Left hindlimb (tissue), 1 donor: ENCODE results near the gene ANKS3.

Source experiments
- DNase-seq: peaks from one replicate; pipeline ENCODE4 v3.0.0-alpha.2; 2018

Gene ANKS3

GRCh38 chr16:4734063-4734729 lies at the start of gene ANKS3, which contains the start of gene DNAAF8:
Gene ANKS3 (minus strand): TSS chr16:4734271. CDS start chr16:4730149, 4,122 bp downstream.
Gene DNAAF8 (plus strand): TSS chr16:4734537. CDS start chr16:4736515, 1,978 bp downstream.
- peak; percentile 96 for DNase-seq

GRCh38 chr16:4783251-4783950 lies 49.3 kb upstream of the ANKS3 start:
- DNase-seq: no peak

- DNase-seq: no peak
These were observed 46.2 kb upstream of the ANKS3 start for GRCh38 chr16:4780235-4780634.

GRCh38 chr16:4778050-4778392 lies 44.0 kb upstream of the ANKS3 start:
- no peak for DNase-seq

- no peak for DNase-seq
These were observed 43.4 kb upstream of the ANKS3 start for GRCh38 chr16:4777339-4778049.

GRCh38 chr16:4776141-4776705 lies 42.2 kb upstream of the ANKS3 start:
- DNase-seq: no peak

- no peak for DNase-seq
These were observed 40.9 kb upstream of the ANKS3 start for GRCh38 chr16:4775005-4775404.

- DNase-seq: no peak
These were observed 38.3 kb upstream of the ANKS3 start for GRCh38 chr16:4772351-4772750.

- DNase-seq: no peak
These were observed 37.6 kb upstream of the ANKS3 start for GRCh38 chr16:4771646-4772045.

- DNase-seq: no peak
These were observed 35.2 kb upstream of the ANKS3 start for GRCh38 chr16:4769306-4769638.

GRCh38 chr16:4768549-4769305 lies 34.7 kb upstream of the ANKS3 start:
- DNase-seq: peak; percentile 98

- DNase-seq: no peak
These were observed 33.9 kb upstream of the ANKS3 start for GRCh38 chr16:4767872-4768548.

GRCh38 chr16:4766875-4767628 lies 33.0 kb upstream of the ANKS3 start, which contains the start of gene ZNF500:
Gene ZNF500 (minus strand): TSS chr16:4767162. CDS start chr16:4765978, 1,184 bp downstream.
- peak; percentile 98 for DNase-seq

GRCh38 chr16:4765511-4766474 lies 31.7 kb upstream of the ANKS3 start:
- no peak for DNase-seq

- no peak for DNase-seq
These were observed 29.7 kb upstream of the ANKS3 start for GRCh38 chr16:4763791-4764190.

GRCh38 chr16:4762205-4762604 lies 28.1 kb upstream of the ANKS3 start:
- DNase-seq: no peak

- no peak for DNase-seq
These were observed 26.3 kb upstream of the ANKS3 start for GRCh38 chr16:4760221-4760910.

GRCh38 chr16:4755687-4756086 lies 21.6 kb upstream of the ANKS3 start:
- DNase-seq: no peak

GRCh38 chr16:4754865-4755264 lies 20.8 kb upstream of the ANKS3 start:
- DNase-seq: no peak

GRCh38 chr16:4753227-4753626 lies 19.2 kb upstream of the ANKS3 start:
- no peak for DNase-seq
